Endodermal cell (in vitro differentiated cells): ENCODE data around the gene PLB1. TPM values are rescaled to one million over a fixed set of nuclear protein-coding genes. Genes with fewer than 3 reads are reported as not detected.
"Not testable (repeated sequence)": the region's sequence is repeated elsewhere in the genome, so short reads cannot be mapped to it uniquely, and the experiment has no call there.

ENCODE experiments used
- DNase-seq: peaks from one replicate; pipeline ENCODE4 v3.0.0-alpha.2; 2017
- H3K27ac ChIP-seq: 2 replicates; pipeline ENCODE4 v1.5.1; 2013; ENCODE audit warnings: mild to moderate bottlenecking, low read depth, low read length, moderate library complexity
- H3K27me3 ChIP-seq: 2 replicates; pipeline ENCODE4 v1.6.1; 2013; ENCODE audit warnings: mild to moderate bottlenecking, low read length, moderate library complexity; ENCODE audit not compliant: insufficient read depth, control insufficient read depth, poor library complexity, severe bottlenecking
- H3K36me3 ChIP-seq: 2 replicates; pipeline ENCODE4 v1.7.0; 2013; ENCODE audit warnings: mild to moderate bottlenecking, low read length, moderate library complexity; ENCODE audit not compliant: control insufficient read depth, insufficient read depth
- H3K4me1 ChIP-seq: one replicate; pipeline ENCODE4 v1.7.0; 2013; ENCODE audit warnings: low read length; ENCODE audit not compliant: control insufficient read depth, insufficient read depth
- H3K4me3 ChIP-seq: 2 replicates; pipeline ENCODE4 v1.5.1; 2013; ENCODE audit warnings: mild to moderate bottlenecking, low read length, moderate library complexity
- H3K9ac ChIP-seq: 2 replicates; pipeline ENCODE4 v1.6.1; 2013; ENCODE audit warnings: mild to moderate bottlenecking, low read length, moderate library complexity; ENCODE audit not compliant: poor library complexity, severe bottlenecking; ENCODE audit errors: extremely low read depth
- H3K9me3 ChIP-seq: 2 replicates; pipeline ENCODE4 v1.6.1; 2013; ENCODE audit warnings: mild to moderate bottlenecking, low read length, moderate library complexity; ENCODE audit not compliant: control insufficient read depth
- H3K27ac Mint-ChIP-seq: 2 replicates; pipeline ENCODE4 v1.8.0; 2020; ENCODE audit warnings: mixed read lengths
- H3K27me3 Mint-ChIP-seq: 2 replicates; pipeline ENCODE4 v1.8.0; 2021; ENCODE audit warnings: mild to moderate bottlenecking, mixed read lengths; ENCODE audit not compliant: insufficient read depth
- H3K36me3 Mint-ChIP-seq: 2 replicates; pipeline ENCODE4 v1.8.0; 2020; ENCODE audit warnings: low read depth, mixed read lengths
- H3K4me1 Mint-ChIP-seq: 2 replicates; pipeline ENCODE4 v1.8.0; 2020; ENCODE audit warnings: mixed read lengths
- H3K4me3 Mint-ChIP-seq: 2 replicates; pipeline ENCODE4 v1.8.0; 2020; ENCODE audit warnings: mild to moderate bottlenecking, moderate library complexity, mixed read lengths
- H3K9me3 Mint-ChIP-seq: 2 replicates; pipeline ENCODE4 v1.8.0; 2020; ENCODE audit warnings: mild to moderate bottlenecking, mixed read lengths
- WGBS, 2 experiments: methylation state at CpG; one replicate each; pipeline versions ENCODE4 v1.1.5 to v1.1.7; 2013; ENCODE audit warnings: missing lambda C conversion rate in 2 of 2, mixed read lengths in 1 of 2; ENCODE audit not compliant: insufficient coverage in 1 of 2, insufficient read length in 1 of 2; 5-methylcytosine and 5-hydroxymethylcytosine counted together
- total RNA-seq, 2 donors: library from RNA; stranded (reverse); fragmentation: NEBNext Ultra II Directional in 1 of 2; extraction: Animal tissue kit (Norgen Biotek cat#: 25700) in 1 of 2; gene quantifications; 2 replicates in 1 of 2; 3 replicates in 1 of 2; pipeline ENCODE4 v1.2.1, GENCODE V29; 2021
- TF ChIP-seq, protein P1 (sequence below): fragments of 200-600 bp; sonication (generic); conservative IDR thresholded peaks from 2 replicates; pipeline ENCODE4 v1.5.0; 2021; ENCODE audit warnings: antibody characterized with exemption, mild to moderate bottlenecking

The PLB1 gene
- total RNA-seq, 2 donors from 2014 or later, result 0.35 to 0.38 TPM

DNA sequence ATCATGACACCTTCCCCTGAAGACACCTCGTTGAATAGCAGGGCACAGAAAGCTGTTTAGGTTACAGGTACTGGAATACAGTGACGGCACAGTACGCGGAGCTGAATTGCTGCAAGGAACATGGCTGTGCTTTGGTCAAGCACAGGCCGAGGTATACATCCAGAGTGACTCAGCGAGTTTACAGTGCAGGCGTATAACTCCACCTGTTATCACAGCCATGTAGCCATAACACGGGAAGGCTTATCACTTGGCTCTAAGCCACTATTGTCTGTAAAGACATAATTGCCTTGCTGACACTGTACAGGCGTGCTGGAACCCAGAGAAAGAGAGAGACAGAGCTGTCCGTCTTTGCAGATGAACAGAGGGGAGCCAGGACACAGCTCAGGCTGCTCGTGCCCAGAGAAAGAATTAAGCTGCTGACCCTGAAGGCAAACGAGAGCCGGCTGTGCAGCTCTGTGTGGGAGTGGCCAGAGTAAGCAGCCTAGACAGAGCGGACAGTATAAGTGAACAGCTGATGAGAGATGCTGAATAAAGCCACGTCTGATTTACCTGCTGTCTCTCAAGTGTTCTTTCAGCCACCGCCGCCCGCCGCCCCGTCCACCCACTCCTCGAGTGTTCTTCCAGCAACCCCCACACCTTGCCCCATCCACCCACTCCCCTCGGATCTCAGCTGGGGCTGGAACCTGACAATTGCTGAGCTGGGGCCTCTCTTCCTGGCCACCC is 168.4 kb downstream of the PLB1 start:
- H3K27ac Mint-ChIP-seq, result no peak overlapping the region

DNA sequence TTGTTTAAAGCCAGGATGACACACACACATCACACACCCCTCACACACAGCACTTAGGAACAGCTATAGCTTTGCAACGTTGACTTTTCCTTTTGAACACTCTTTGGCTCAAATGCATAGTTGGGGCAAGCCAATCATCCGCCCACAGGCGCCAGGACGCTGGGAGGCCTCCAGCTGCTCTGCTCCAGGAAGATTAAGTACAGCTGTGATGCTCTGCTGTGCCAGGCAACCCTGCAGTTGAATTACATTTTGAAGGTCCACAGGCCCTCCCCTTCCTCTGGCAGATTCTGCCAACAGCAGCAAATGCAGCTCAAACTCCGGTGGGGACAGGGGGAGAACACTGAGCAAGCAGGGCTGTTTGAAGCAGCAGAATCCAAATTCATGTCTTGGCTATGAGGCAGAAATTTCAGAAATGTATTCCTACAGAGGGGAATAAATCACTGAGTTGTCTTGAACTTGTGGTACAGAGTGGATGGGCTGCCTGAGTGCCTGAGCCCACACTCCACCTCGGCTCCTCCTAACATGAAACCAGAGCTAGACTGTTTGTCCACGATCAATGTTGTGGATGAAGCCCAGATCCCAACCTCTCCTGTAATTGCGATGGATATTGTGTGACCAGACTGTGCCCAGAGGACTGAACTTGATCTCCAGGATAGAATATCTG is 169.3 kb downstream of the PLB1 start:
- H3K9ac ChIP-seq, result no peak overlapping the region
- H3K27ac Mint-ChIP-seq, result no peak overlapping the region
- H3K27ac ChIP-seq, result peak overlapping the region; percentile 12
- H3K27me3 Mint-ChIP-seq, result no peaks in the 10 kb centered on the region
- no peak overlapping the region for H3K4me3 Mint-ChIP-seq
- H3K4me3 ChIP-seq, result no peak overlapping the region
- no peaks in the 10 kb centered on the region for H3K36me3 ChIP-seq
- H3K9me3 ChIP-seq, result no peaks in the 10 kb centered on the region
- no peaks in the 10 kb centered on the region for H3K9me3 Mint-ChIP-seq
- no peak for DNase-seq
- no peaks in the 10 kb centered on the region for H3K36me3 Mint-ChIP-seq
- TF ChIP-seq, protein P1, sequence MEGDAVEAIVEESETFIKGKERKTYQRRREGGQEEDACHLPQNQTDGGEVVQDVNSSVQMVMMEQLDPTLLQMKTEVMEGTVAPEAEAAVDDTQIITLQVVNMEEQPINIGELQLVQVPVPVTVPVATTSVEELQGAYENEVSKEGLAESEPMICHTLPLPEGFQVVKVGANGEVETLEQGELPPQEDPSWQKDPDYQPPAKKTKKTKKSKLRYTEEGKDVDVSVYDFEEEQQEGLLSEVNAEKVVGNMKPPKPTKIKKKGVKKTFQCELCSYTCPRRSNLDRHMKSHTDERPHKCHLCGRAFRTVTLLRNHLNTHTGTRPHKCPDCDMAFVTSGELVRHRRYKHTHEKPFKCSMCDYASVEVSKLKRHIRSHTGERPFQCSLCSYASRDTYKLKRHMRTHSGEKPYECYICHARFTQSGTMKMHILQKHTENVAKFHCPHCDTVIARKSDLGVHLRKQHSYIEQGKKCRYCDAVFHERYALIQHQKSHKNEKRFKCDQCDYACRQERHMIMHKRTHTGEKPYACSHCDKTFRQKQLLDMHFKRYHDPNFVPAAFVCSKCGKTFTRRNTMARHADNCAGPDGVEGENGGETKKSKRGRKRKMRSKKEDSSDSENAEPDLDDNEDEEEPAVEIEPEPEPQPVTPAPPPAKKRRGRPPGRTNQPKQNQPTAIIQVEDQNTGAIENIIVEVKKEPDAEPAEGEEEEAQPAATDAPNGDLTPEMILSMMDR, result no peak
- H3K27me3 ChIP-seq, result no peaks in the 10 kb centered on the region
- 79 to 81% methylated on average over 7 to 8 of the region's 8 CpGs for WGBS, 2 experiments
- H3K4me1 Mint-ChIP-seq, result no peaks in the 10 kb centered on the region
- H3K4me1 ChIP-seq, result no peaks in the 10 kb centered on the region

More for the DNA sequence above, 168.4 kb downstream of the PLB1 start:
- no peaks in the 10 kb centered on the region for H3K4me1 Mint-ChIP-seq
- H3K27ac ChIP-seq, result peak overlapping the region; percentile 12
- no peaks in the 10 kb centered on the region for H3K27me3 ChIP-seq
- no peak for DNase-seq
- no peaks in the 10 kb centered on the region for H3K9me3 ChIP-seq
- H3K9me3 Mint-ChIP-seq, result no peaks in the 10 kb centered on the region
- no peaks in the 10 kb centered on the region for H3K36me3 Mint-ChIP-seq
- H3K4me3 ChIP-seq, result no peak overlapping the region
- H3K4me3 Mint-ChIP-seq, result no peak overlapping the region
- H3K36me3 ChIP-seq, result no peaks in the 10 kb centered on the region
- no peak overlapping the region for H3K9ac ChIP-seq
- no peaks in the 10 kb centered on the region for H3K27me3 Mint-ChIP-seq
- 87 to 91% methylated on average over 19 to 22 of the region's 22 CpGs for WGBS, 2 experiments
- TF ChIP-seq, protein P1, result no peak
- no peaks in the 10 kb centered on the region for H3K4me1 ChIP-seq

DNA sequence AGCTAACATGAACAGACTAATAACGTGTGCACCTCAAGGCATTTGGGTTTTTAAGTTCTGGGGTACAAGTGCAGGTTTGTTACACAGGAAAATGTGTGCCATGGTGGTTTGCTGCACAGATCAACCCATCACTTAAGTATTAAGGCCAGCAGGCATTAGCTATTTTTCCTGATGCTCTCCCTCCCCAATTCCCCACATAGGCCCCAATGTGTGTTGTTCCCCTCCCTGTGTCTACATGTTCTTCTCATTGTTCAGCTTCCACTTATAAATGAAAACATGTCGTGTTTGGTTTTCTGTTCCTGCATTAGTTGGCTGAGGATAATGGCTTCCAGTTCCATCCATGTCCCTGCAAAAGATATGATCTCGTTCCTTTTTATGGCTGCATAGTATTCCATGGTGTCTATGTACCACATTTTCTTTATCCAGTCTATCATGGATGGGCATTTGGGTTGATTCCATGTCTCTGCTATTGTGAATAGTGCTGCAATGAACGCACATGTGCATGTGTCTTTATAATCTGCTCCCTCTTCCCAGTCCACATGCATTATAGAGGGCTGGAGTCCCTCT is 170.0 kb downstream of the PLB1 start:
- H3K4me3 Mint-ChIP-seq, H3K9me3 ChIP-seq, H3K4me1 ChIP-seq, H3K27me3 Mint-ChIP-seq, H3K9me3 Mint-ChIP-seq, DNase-seq, H3K36me3 Mint-ChIP-seq, H3K27ac ChIP-seq, H3K36me3 ChIP-seq, H3K27ac Mint-ChIP-seq, H3K27me3 ChIP-seq, H3K4me3 ChIP-seq, H3K9ac ChIP-seq, H3K4me1 Mint-ChIP-seq: not testable (repeated sequence)
- 88 to 92% methylated on average over 4 of the region's 4 CpGs for WGBS, 2 experiments
